PFSK-1 (cell line): ENCODE measurements around the gene GRIA3.

Experiments used
- POLR2AphosphoS5 ChIP-seq: IDR thresholded peaks from 2 replicates; pipeline ENCODE4 v1.6.1; 2012; ENCODE audit warnings: low read depth, mild to moderate bottlenecking, control low read depth, low read length, moderate library complexity
- SIN3A ChIP-seq: IDR thresholded peaks from 2 replicates; pipeline ENCODE4 v1.6.1; 2012; ENCODE audit warnings: mild to moderate bottlenecking, low read length, moderate library complexity, borderline replicate concordance; ENCODE audit not compliant: insufficient read depth
- TAF1 ChIP-seq: IDR thresholded peaks from 2 replicates; pipeline ENCODE4 v1.6.1; 2012; ENCODE audit warnings: low read length, control low read depth, borderline replicate concordance; ENCODE audit not compliant: insufficient read depth
- TF ChIP-seq, protein P1 (sequence below), 2 experiments: IDR thresholded peaks; 2 replicates each; pipeline versions ENCODE4 v1.6.1 to v1.8.0; 2011 to 2012; ENCODE audit warnings: low read depth in 2 of 2, low read length in 2 of 2, control low read depth in 1 of 2, inconsistent platforms in 1 of 2, mild to moderate bottlenecking in 1 of 2, moderate library complexity in 1 of 2; ENCODE audit not compliant: insufficient read depth in 1 of 2

DNA sequence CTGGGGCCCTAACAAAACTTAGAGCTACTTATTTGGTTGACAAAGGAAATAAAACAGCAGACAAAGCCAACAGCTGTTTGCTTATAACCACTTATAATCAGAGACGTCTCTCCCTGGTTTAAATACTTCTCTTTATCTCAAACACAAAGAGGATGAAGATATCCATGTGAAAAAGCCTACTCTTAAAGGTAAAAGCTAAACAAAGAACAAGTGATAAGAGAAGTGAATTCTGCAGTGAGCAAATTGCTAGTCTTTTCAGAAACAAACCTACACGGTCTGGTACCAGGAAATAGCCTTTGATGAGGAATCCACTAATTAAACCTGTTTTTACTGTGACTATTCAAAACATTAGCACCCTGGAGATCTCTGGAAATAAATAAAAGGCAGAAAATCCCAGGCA, 46.7 kb downstream of the GRIA3 start:
- TF ChIP-seq, protein P1, sequence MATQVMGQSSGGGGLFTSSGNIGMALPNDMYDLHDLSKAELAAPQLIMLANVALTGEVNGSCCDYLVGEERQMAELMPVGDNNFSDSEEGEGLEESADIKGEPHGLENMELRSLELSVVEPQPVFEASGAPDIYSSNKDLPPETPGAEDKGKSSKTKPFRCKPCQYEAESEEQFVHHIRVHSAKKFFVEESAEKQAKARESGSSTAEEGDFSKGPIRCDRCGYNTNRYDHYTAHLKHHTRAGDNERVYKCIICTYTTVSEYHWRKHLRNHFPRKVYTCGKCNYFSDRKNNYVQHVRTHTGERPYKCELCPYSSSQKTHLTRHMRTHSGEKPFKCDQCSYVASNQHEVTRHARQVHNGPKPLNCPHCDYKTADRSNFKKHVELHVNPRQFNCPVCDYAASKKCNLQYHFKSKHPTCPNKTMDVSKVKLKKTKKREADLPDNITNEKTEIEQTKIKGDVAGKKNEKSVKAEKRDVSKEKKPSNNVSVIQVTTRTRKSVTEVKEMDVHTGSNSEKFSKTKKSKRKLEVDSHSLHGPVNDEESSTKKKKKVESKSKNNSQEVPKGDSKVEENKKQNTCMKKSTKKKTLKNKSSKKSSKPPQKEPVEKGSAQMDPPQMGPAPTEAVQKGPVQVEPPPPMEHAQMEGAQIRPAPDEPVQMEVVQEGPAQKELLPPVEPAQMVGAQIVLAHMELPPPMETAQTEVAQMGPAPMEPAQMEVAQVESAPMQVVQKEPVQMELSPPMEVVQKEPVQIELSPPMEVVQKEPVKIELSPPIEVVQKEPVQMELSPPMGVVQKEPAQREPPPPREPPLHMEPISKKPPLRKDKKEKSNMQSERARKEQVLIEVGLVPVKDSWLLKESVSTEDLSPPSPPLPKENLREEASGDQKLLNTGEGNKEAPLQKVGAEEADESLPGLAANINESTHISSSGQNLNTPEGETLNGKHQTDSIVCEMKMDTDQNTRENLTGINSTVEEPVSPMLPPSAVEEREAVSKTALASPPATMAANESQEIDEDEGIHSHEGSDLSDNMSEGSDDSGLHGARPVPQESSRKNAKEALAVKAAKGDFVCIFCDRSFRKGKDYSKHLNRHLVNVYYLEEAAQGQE (IDR thresholded peaks at IDR 0.05; ENCODE audit: insufficient read depth in 1 of 2, low read depth in 2 of 2, low read length in 2 of 2), result no peak
- TF ChIP-seq TAF1 (no peak), POLR2AphosphoS5 (no peak), SIN3A (no peak)
